GM20000 (cell line): Measurements from ENCODE around the gene GRP.

Experiments used
- DNase-seq: peaks from one replicate; pipeline ENCODE4 v3.0.0; 2012; ENCODE audit warnings: low spot score
- CTCF ChIP-seq: IDR thresholded peaks from 2 replicates; pipeline ENCODE4 v1.5.1; 2012; ENCODE audit warnings: mild to moderate bottlenecking, control low read depth; ENCODE audit errors: extremely low read depth, missing control alignments

The GRP gene

GRCh38 chr18:59210299-59210698 lies 9.7 kb upstream of the GRP start:
- TF ChIP-seq CTCF = no peak

GRCh38 chr18:59211629-59212028 lies 8.3 kb upstream of the GRP start:
- TF ChIP-seq CTCF = no peak
- no peak for DNase-seq

More at GRCh38 chr18:59210299-59210698, 9.7 kb upstream of the GRP start:
- no peak for DNase-seq

GRCh38 chr18:59218018-59218417 lies 1.9 kb upstream of the GRP start:
- DNase-seq = no peak
- TF ChIP-seq CTCF = no peak

GRCh38 chr18:59220164-59220783 lies 316 bp downstream of the GRP start:
- DNase-seq = no peak

GRCh38 chr18:59220784-59221765 lies 1.1 kb downstream of the GRP start:
- TF ChIP-seq CTCF = no peak
- no peak for DNase-seq

More at GRCh38 chr18:59220164-59220783, 316 bp downstream of the GRP start:
- TF ChIP-seq CTCF = no peak

GRCh38 chr18:59222341-59222740 lies 2.4 kb downstream of the GRP start:
- TF ChIP-seq CTCF = no peak
- DNase-seq = no peak

- DNase-seq = no peak
- TF ChIP-seq CTCF = no peak
Observed at GRCh38 chr18:59228351-59228750, 8.4 kb downstream of the GRP start.
